Left renal pelvis (tissue), 4 donors: ENCODE measurements around the gene CAPN11. TPM values are rescaled to one million over a fixed set of nuclear protein-coding genes. Genes with fewer than 3 reads are reported as not detected.
"Not testable (repeated sequence)": the region's sequence is repeated elsewhere in the genome, so short reads cannot be mapped to it uniquely, and the experiment has no call there.

ENCODE experiments used
- DNase-seq, 4 donors: peaks; one replicate each; pipeline ENCODE4 v3.0.0-alpha.2; 2013; ENCODE audit warnings: low read depth in 4 of 4, low spot score in 3 of 4
- polyA plus RNA-seq, 4 donors: library from polyadenylated mRNA; unstranded; fragments of 120-200 nt; gene quantifications; one replicate each; pipeline ENCODE4 v1.2.1, GENCODE V29; 2013; ENCODE audit not compliant: insufficient read length in 4 of 4

The CAPN11 gene
- polyA plus RNA-seq, 4 donors, result 0.07 to 0.37 (median 0.08) TPM; not detected in 1

GRCh38 chr6:44224965-44225305, 66.3 kb downstream of the CAPN11 start:
- DNase-seq, result no peak

- no peak for DNase-seq
These were observed 67.1 kb downstream of the CAPN11 start for GRCh38 chr6:44225579-44226325.

GRCh38 chr6:44226368-44227147, 67.9 kb downstream of the CAPN11 start:
- no peak for DNase-seq

- no peak for DNase-seq
These were observed 68.7 kb downstream of the CAPN11 start for GRCh38 chr6:44227148-44227793.

- DNase-seq, result no peak
These were observed 69.4 kb downstream of the CAPN11 start for GRCh38 chr6:44228031-44228430.

GRCh38 chr6:44228433-44228832, 69.8 kb downstream of the CAPN11 start:
- no peak for DNase-seq

- DNase-seq, result no peak
These were observed 70.2 kb downstream of the CAPN11 start for GRCh38 chr6:44228836-44229235.

GRCh38 chr6:44229376-44230033, 70.9 kb downstream of the CAPN11 start:
- no peak for DNase-seq

GRCh38 chr6:44230034-44230675, 71.5 kb downstream of the CAPN11 start:
- DNase-seq, result no peak

- not testable (repeated sequence) for DNase-seq
These were observed 72.8 kb downstream of the CAPN11 start for GRCh38 chr6:44231426-44231825.

- no peak for DNase-seq
These were observed 74.3 kb downstream of the CAPN11 start for GRCh38 chr6:44232676-44233566.

GRCh38 chr6:44233567-44234100, 75.0 kb downstream of the CAPN11 start:
- DNase-seq, result no peak

Other genes with a start within 250 kb of the CAPN11 start
- gene MRPL14, start 31.4 kb upstream of the CAPN11 start, polyA plus RNA-seq, result 10 to 100 TPM; 37.0 to 44.0 (median 38.1) TPM
- 10 to 100 TPM; 23.9 to 37.9 (median 31.3) TPM for gene TMEM63B, start 31.3 kb upstream of the CAPN11 start, polyA plus RNA-seq
- gene MYMX, start 58.1 kb downstream of the CAPN11 start, polyA plus RNA-seq, result 1 to 10 TPM in 2 of 4 donors, under 1 TPM in 2; 0.33 to 1.2 (median 0.83) TPM
- 10 to 100 TPM; 29.9 to 38.7 (median 34.6) TPM for gene SLC29A1, start 64.8 kb downstream of the CAPN11 start, polyA plus RNA-seq
- gene HSP90AB1, start 88.3 kb downstream of the CAPN11 start, polyA plus RNA-seq, result 1,000 to 10,000 TPM; 1,104 to 1,369 (median 1,222) TPM
- gene SLC35B2, start 98.7 kb downstream of the CAPN11 start, polyA plus RNA-seq, result 10 to 100 TPM; 51.5 to 57.5 (median 54.1) TPM
- 10 to 100 TPM in 3 of 4 donors, 1 to 10 TPM in 1; 6.2 to 11.9 (median 10.6) TPM for gene NFKBIE, start 106.7 kb downstream of the CAPN11 start, polyA plus RNA-seq
- gene TMEM151B, start 111.6 kb downstream of the CAPN11 start, polyA plus RNA-seq, result 1 to 10 TPM in 3 of 4 donors, under 1 TPM in 1; 0.62 to 1.5 (median 1.1) TPM
- 10 to 100 TPM; 11.1 to 21.8 (median 14.5) TPM for gene AARS2, start 154.5 kb downstream of the CAPN11 start, polyA plus RNA-seq
- not detected for gene SPATS1, start 183.8 kb downstream of the CAPN11 start, polyA plus RNA-seq
- gene CDC5L, start 228.9 kb downstream of the CAPN11 start, polyA plus RNA-seq, result 10 to 100 TPM; 31.5 to 48.6 (median 40.7) TPM